CD8-positive, alpha-beta memory T cell (primary cell): ENCODE data around the gene RANBP10. TPM values are rescaled to one million over a fixed set of nuclear protein-coding genes. Genes with fewer than 3 reads are reported as not detected.

ENCODE experiments used
- CTCF ChIA-PET: fragments of 350-600 bp; sonication (Branson Sonifier 250); formaldehyde crosslinking; loops from one replicate; lab custom pipeline; 2021; ENCODE audit warnings: antibody characterized with exemption; lab: Charles Lee
- POLR2A ChIA-PET: fragments of 350-600 bp; sonication (Branson Sonifier 250); formaldehyde crosslinking; loops from one replicate; lab custom pipeline; 2021; ENCODE audit warnings: antibody characterized with exemption; lab: Charles Lee
- DNase-seq, 5 donors: peaks; one replicate each; pipeline versions ENCODE4 v3.0.0 to v3.0.0-alpha.2; 2020 to 2022; ENCODE audit warnings: mixed read lengths in 1 of 5
- H3K27ac ChIP-seq: one replicate; pipeline ENCODE4 v1.7.0; 2013; ENCODE audit warnings: low read depth, mild to moderate bottlenecking, low read length, moderate library complexity
- H3K27me3 ChIP-seq: 2 replicates; pipeline ENCODE4 v1.7.0; 2013; ENCODE audit warnings: low read length, mild to moderate bottlenecking; ENCODE audit not compliant: insufficient read depth, poor library complexity, severe bottlenecking
- H3K36me3 ChIP-seq: 2 replicates; pipeline ENCODE4 v1.7.0; 2013; ENCODE audit warnings: mild to moderate bottlenecking, low read length, moderate library complexity; ENCODE audit not compliant: insufficient read depth
- H3K4me1 ChIP-seq: 2 replicates; pipeline ENCODE4 v1.7.0; 2013; ENCODE audit warnings: mild to moderate bottlenecking, low read length, moderate library complexity; ENCODE audit not compliant: insufficient read depth
- H3K4me3 ChIP-seq: 2 replicates; pipeline ENCODE4 v1.7.0; 2013; ENCODE audit warnings: mild to moderate bottlenecking, low read length
- H3K9me3 ChIP-seq: 2 replicates; pipeline ENCODE4 v1.7.0; 2013; ENCODE audit warnings: mild to moderate bottlenecking, low read length
- H3K27ac Mint-ChIP-seq, 8 donors: one replicate each; pipeline ENCODE4 v1.8.0; 2020 to 2021; ENCODE audit warnings: mixed read lengths in 8 of 8, mild to moderate bottlenecking in 6 of 8, inconsistent platforms in 3 of 8, moderate library complexity in 3 of 8
- H3K27me3 Mint-ChIP-seq, 2 donors: one replicate each; pipeline ENCODE4 v1.8.0; 2020 to 2021; ENCODE audit warnings: mixed read lengths in 2 of 2, mild to moderate bottlenecking in 1 of 2, moderate library complexity in 1 of 2
- H3K36me3 Mint-ChIP-seq, 3 donors: one replicate each; pipeline ENCODE4 v1.8.0; 2020 to 2021; ENCODE audit warnings: mixed read lengths in 3 of 3, inconsistent platforms in 1 of 3, mild to moderate bottlenecking in 1 of 3
- H3K4me1 Mint-ChIP-seq, 3 donors: one replicate each; pipeline ENCODE4 v1.8.0; 2020 to 2021; ENCODE audit warnings: mixed read lengths in 3 of 3, inconsistent platforms in 1 of 3, mild to moderate bottlenecking in 1 of 3
- H3K4me3 Mint-ChIP-seq, 7 donors: one replicate each; pipeline ENCODE4 v1.8.0; 2020 to 2021; ENCODE audit warnings: mixed read lengths in 7 of 7, mild to moderate bottlenecking in 6 of 7, moderate library complexity in 4 of 7, inconsistent platforms in 2 of 7
- H3K9me3 Mint-ChIP-seq, 5 donors: one replicate each; pipeline ENCODE4 v1.8.0; 2020 to 2022; ENCODE audit warnings: mixed read lengths in 5 of 5, mild to moderate bottlenecking in 3 of 5, moderate library complexity in 2 of 5, inconsistent platforms in 1 of 5
- polyA plus RNA-seq: library from polyadenylated mRNA; unstranded; fragments of 300-500 nt; fragmentation: Illumina TruSeq; gene quantifications from one replicate; pipeline ENCODE4 v1.2.3, GENCODE V29; 2021
- total RNA-seq, 2 experiments: library from RNA; stranded (reverse); gene quantifications; one replicate each; pipeline ENCODE4 v1.2.3, GENCODE V29; 2021

RANBP10 gene
- total and polyA plus RNA-seq, 3 experiments from 2014 or later: 11.1 to 20.0 (median 18.9) TPM

DNA sequence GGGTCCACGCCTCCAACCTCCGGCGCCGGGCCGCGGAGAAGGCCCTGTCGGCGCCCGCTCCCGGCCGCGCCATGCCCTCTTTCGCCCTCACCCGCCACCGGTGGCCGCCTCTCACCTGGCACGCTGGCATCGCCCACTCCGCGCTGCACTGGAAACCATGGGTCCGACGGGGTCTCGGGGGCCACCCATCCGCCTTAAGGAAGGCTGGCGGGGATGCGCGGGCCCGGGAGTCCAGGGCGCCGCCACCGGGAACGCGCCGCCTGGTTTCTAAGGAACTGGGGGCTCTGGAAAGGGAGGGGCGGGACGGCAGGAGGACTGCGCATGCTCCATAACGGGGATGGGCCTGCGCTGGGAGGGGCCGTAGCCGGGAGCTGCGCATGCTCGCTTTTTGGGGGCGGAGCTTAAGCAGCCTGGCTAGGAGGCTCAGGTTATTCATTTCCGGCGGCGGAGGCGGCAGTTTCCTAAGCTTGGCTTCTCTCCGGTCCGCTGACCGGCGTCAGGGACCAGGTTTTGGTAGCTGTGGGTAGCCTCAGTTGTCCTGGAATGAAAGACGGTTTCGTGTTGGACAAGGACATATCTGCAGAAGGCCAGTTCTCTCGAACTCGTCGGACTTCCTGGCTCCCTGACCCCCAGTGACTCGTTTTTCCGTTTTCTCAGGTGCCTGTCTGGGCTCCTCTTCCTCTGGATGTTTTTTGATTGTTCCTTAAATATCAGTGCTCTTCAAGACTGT, 87.1 kb downstream of the RANBP10 start, which contains the start of gene GFOD2:
Gene GFOD2, minus strand, starts transcription at position 269 of the 730 bp plus-strand sequence. CDS start 33,601 bp downstream, outside the sequence.
- Histone ChIP-seq H3K27me3 (no peaks in the 10 kb centered on the region), H3K27ac (peak within 1 kb of the TSS; percentile 88), H3K9me3 (no peaks in the 10 kb centered on the region), H3K4me1 (peaks cover 19% of the 10 kb centered on the region), H3K4me3 (peak within 1 kb of the TSS; percentile 99), H3K36me3 (no peaks in the 10 kb centered on the region)
- Mint-ChIP-seq H3K4me1 (peaks cover 28 to 49% (median 45%) of the 10 kb centered on the region in 3 donors), H3K36me3 (peaks cover 0 to 15% (median 2%) of the 10 kb centered on the region in 3 donors), H3K4me3 (peak within 1 kb of the TSS; percentile 89 to 97 (median 96)), H3K9me3 (no peaks in the 10 kb centered on the region), H3K27me3 (no peaks in the 10 kb centered on the region), H3K27ac (peak within 1 kb of the TSS; percentile 97 to 100 (median 99))
- peak; percentile 96 to 99 (median 98) for DNase-seq
- ChIA-PET CTCF (interaction anchor here (0.7 to 1.8 kb wide), 7 partner anchors 10 to 198 kb away, joined by 3 to 6 read pairs (median 3); partner anchors contain the start of genes RANBP10 and TSNAXIP1), POLR2A (interaction anchor here (0.5 to 1.4 kb wide), 6 partner anchors 74 to 567 kb away, joined by 3 to 11 read pairs (median 3); partner anchors contain the start of genes DPEP2, RANBP10 and TSNAXIP1)

DNA sequence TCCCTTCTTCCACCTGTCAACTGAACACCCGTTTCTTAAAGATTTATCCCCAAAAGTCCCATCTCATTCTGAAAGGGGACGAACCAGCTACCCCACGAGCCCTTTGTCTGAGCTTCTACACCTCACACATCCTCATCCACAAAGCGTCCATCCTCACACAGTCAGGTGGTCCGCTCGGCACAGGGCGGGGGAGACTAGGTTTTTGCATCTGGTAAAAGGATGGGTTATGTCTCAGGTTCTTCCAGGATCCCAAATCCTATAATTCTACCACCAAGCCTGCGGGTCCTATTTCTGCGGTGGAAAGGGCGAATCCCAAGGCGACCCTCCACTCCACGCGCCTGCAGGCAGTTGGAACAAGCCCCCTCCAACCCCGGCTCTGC, 87.7 kb downstream of the RANBP10 start:
- Mint-ChIP-seq H3K4me3 (peak overlapping the region; percentile 89 to 97 (median 96)), H3K27ac (peak overlapping the region in 7 of 8 donors; percentile 58 to 100 (median 91))
- POLR2A ChIA-PET: interaction anchor here (0.5 to 1.4 kb wide), 3 partner anchors 88 to 568 kb away, joined by 3 to 11 read pairs (median 3); partner anchors contain the start of genes RANBP10 and TSNAXIP1

DNA sequence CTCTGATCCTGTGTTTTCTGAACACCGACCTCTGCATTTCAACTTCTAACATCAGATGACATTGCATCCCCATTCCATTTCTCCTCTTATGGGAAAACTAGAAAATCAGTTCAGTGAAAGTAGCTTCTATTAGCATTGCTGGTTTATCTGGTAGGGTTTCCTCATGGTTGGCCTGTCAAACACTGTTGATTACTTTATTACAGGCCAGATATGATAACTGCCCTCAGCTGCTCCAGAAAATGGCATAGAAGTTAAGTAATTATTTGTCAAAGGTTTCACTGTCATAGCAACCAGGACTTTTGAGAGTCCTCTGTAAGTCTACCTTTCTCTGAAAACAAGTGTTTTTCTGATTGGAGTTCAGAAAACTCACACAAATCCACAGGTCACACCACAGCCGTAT, 90.3 kb downstream of the RANBP10 start:
- no peak overlapping the region for H3K27ac Mint-ChIP-seq
- peaks cover 0 to 14% (median 5%) of the 10 kb centered on the region in 3 donors for H3K36me3 Mint-ChIP-seq
- POLR2A ChIA-PET: interaction anchor here (0.6 kb wide), 2 partner anchors 9 to 429 kb away, joined by 3 to 4 read pairs; no protein-coding TSS in a partner anchor
- CTCF ChIA-PET: interaction anchor here (1.1 kb wide), 1 partner anchor 169 kb away, joined by 3 read pairs; no protein-coding TSS in a partner anchor
- H3K27me3 Mint-ChIP-seq: no peaks in the 10 kb centered on the region
- H3K9me3 ChIP-seq: no peaks in the 10 kb centered on the region
- H3K4me1 ChIP-seq: peaks cover 19% of the 10 kb centered on the region
- no peaks in the 10 kb centered on the region for H3K27me3 ChIP-seq
- H3K4me3 Mint-ChIP-seq: peak overlapping the region in 1 of 7 donors; percentile 38
- peaks cover 29 to 66% (median 59%) of the 10 kb centered on the region in 3 donors for H3K4me1 Mint-ChIP-seq
- no peak overlapping the region for H3K4me3 ChIP-seq
- H3K36me3 ChIP-seq: no peaks in the 10 kb centered on the region
- no peak overlapping the region for H3K27ac ChIP-seq
- no peaks in the 10 kb centered on the region for H3K9me3 Mint-ChIP-seq
- DNase-seq: no peak

More for the DNA sequence above, 87.7 kb downstream of the RANBP10 start:
- peak overlapping the region; percentile 99 for H3K4me3 ChIP-seq
- CTCF ChIA-PET: interaction anchor here (0.8 to 1.8 kb wide), 8 partner anchors 10 to 197 kb away, joined by 3 to 6 read pairs (median 3); partner anchors contain the start of genes RANBP10 and TSNAXIP1
- H3K27me3 ChIP-seq: no peaks in the 10 kb centered on the region
- Mint-ChIP-seq H3K4me1 (peaks cover 29 to 52% (median 49%) of the 10 kb centered on the region in 3 donors), H3K36me3 (peaks cover 0 to 16% (median 2%) of the 10 kb centered on the region in 3 donors), H3K27me3 (no peaks in the 10 kb centered on the region), H3K9me3 (no peaks in the 10 kb centered on the region)
- DNase-seq: no peak
- H3K27ac ChIP-seq: peak overlapping the region; percentile 88
- peaks cover 19% of the 10 kb centered on the region for H3K4me1 ChIP-seq
- H3K9me3 ChIP-seq: no peaks in the 10 kb centered on the region
- no peaks in the 10 kb centered on the region for H3K36me3 ChIP-seq

DNA sequence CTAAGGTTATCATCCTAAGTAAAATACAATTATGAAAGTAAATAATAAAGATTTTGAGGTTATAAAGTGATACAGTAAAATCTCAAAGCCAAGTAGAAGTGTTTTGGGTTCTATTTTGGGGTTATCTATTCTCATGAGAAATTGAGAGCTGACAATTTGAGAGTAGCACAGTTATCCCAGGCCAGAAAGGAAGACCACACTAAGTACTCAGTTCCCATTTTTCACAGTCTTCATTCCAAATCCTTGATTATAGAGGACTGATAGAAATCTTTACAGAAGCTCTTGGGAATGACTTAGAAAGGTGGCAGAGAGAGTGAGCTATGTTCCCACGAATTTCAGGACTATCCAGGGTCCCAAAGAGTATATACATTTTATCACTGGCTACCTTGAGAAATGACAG, 91.8 kb downstream of the RANBP10 start:
- Histone ChIP-seq H3K27me3 (no peaks in the 10 kb centered on the region), H3K27ac (no peak overlapping the region), H3K36me3 (no peaks in the 10 kb centered on the region), H3K4me1 (peaks cover 10% of the 10 kb centered on the region), H3K9me3 (no peaks in the 10 kb centered on the region), H3K4me3 (no peak overlapping the region)
- ChIA-PET CTCF (interaction anchor here (1.2 kb wide), 2 partner anchors 102 to 228 kb away, joined by 3 to 4 read pairs; no protein-coding TSS in a partner anchor), POLR2A (no interaction called here)
- no peaks in the 10 kb centered on the region for H3K27me3 Mint-ChIP-seq
- no peaks in the 10 kb centered on the region for H3K9me3 Mint-ChIP-seq
- no peak for DNase-seq
- H3K4me1 Mint-ChIP-seq: peaks cover 15 to 56% (median 47%) of the 10 kb centered on the region in 3 donors
- peaks cover 0 to 12% (median 7%) of the 10 kb centered on the region in 3 donors for H3K36me3 Mint-ChIP-seq
- H3K4me3 Mint-ChIP-seq: peak overlapping the region in 1 of 7 donors; percentile 32
- H3K27ac Mint-ChIP-seq: peak overlapping the region in 1 of 8 donors; percentile 54

DNA sequence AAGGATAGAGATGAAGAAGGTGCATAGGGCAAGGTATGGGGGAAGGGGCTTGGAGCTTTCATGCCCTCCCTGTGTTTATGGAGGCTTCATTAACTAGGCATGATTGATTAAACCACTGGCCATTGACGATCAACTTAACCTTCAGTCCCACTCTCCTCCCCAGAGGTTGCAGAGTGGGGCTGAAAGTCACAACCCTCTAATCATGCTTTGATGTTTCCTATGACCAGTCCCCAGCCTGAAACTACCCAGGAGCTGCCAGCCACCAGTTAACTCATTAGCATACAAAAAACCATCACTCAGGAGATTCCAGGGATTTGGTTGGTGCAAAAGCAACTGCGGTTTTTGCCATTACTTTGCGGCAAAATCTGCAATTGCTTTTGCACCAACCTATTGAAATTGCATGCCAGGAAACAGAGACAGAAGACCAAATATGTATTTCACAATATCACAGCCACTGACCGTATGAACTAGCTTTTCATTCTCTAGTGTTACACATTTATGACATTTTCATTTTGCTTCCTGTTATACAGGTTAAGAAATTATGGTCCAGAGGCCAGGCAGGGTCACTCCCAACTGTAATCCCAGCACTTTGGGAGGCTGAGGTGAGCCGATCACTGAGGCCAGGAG, 92.6 kb downstream of the RANBP10 start:
- Histone ChIP-seq H3K36me3 (no peaks in the 10 kb centered on the region), H3K4me3 (no peak overlapping the region), H3K4me1 (peaks cover 9% of the 10 kb centered on the region), H3K9me3 (no peaks in the 10 kb centered on the region), H3K27ac (no peak overlapping the region), H3K27me3 (no peaks in the 10 kb centered on the region)
- H3K27ac Mint-ChIP-seq: peak overlapping the region in 2 of 8 donors; percentile 50 to 63
- peaks cover 0 to 7% (median 7%) of the 10 kb centered on the region in 3 donors for H3K36me3 Mint-ChIP-seq
- peaks cover 15 to 50% (median 41%) of the 10 kb centered on the region in 3 donors for H3K4me1 Mint-ChIP-seq
- CTCF ChIA-PET: no interaction called here
- H3K9me3 Mint-ChIP-seq: no peaks in the 10 kb centered on the region
- no peak overlapping the region for H3K4me3 Mint-ChIP-seq
- H3K27me3 Mint-ChIP-seq: no peaks in the 10 kb centered on the region
- POLR2A ChIA-PET: interaction anchor here (1.0 kb wide), 1 partner anchor 94 kb away, joined by 3 read pairs; no protein-coding TSS in a partner anchor
- DNase-seq: no peak

DNA sequence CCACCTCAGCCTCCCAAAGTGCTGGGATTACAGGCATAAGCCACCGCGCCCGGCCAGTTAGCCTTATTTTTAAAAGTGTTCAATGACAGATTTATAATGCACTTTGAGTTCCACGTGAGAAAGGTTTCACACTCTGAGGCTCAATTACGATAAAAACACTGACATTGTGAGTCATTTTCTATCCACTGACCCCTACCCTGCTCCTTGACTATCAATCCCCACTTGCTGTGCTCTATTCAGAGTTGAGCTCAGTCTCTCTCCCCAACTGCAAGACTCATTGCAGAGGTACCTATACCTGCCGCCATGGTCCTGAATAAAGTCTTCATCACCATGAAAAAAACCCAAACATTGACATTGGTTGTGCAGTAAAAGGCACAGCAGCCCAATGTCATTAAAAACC, 95.8 kb downstream of the RANBP10 start:
- Histone ChIP-seq H3K4me1 (no peaks in the 10 kb centered on the region), H3K27me3 (no peaks in the 10 kb centered on the region), H3K9me3 (no peaks in the 10 kb centered on the region), H3K27ac (no peak overlapping the region), H3K4me3 (no peak overlapping the region), H3K36me3 (no peaks in the 10 kb centered on the region)
- ChIA-PET POLR2A (no interaction called here), CTCF (no interaction called here)
- Mint-ChIP-seq H3K27ac (peak overlapping the region in 3 of 8 donors; percentile 2 to 64 (median 41)), H3K36me3 (peaks cover 0 to 7% (median 5%) of the 10 kb centered on the region in 3 donors), H3K4me3 (no peak overlapping the region), H3K9me3 (no peaks in the 10 kb centered on the region), H3K27me3 (no peaks in the 10 kb centered on the region), H3K4me1 (peaks cover 5 to 34% (median 30%) of the 10 kb centered on the region in 3 donors)
- no peak for DNase-seq

DNA sequence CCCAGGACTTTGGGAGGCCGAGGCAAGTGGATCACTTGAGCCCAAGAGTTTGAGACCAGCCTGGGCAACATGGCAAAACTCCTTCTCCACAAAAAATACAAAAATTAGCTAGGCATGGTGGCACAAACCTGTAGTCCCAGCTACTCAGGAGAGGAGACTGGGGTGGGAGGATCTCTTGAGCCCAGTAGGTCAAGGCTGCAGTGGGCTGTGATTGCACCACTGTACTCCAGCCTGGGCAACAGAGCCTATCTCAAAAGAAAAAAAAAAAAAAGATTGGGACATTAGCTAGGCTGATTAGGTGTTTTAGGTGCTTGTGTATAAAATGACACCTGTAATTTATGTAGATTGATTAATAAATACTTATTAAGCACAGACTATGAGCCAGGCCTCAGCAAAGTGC, 97.3 kb downstream of the RANBP10 start:
- POLR2A ChIA-PET: no interaction called here
- DNase-seq: no peak
- H3K9me3 ChIP-seq: no peaks in the 10 kb centered on the region
- H3K4me3 ChIP-seq: no peak overlapping the region
- H3K27me3 ChIP-seq: no peaks in the 10 kb centered on the region
- H3K27me3 Mint-ChIP-seq: no peaks in the 10 kb centered on the region
- peak overlapping the region in 1 of 8 donors; percentile 6 for H3K27ac Mint-ChIP-seq
- peaks cover 0 to 5% (median 5%) of the 10 kb centered on the region in 3 donors for H3K36me3 Mint-ChIP-seq
- H3K36me3 ChIP-seq: no peaks in the 10 kb centered on the region
- H3K4me1 Mint-ChIP-seq: peaks cover 9 to 36% (median 36%) of the 10 kb centered on the region in 3 donors
- CTCF ChIA-PET: no interaction called here
- H3K9me3 Mint-ChIP-seq: no peaks in the 10 kb centered on the region
- no peak overlapping the region for H3K27ac ChIP-seq
- no peak overlapping the region for H3K4me3 Mint-ChIP-seq
- peaks cover 4% of the 10 kb centered on the region for H3K4me1 ChIP-seq
